ENCODE data around the gene DUSP15. TPM values are rescaled to one million over a fixed set of nuclear protein-coding genes. Genes with fewer than 3 reads are reported as not detected.

The DUSP15 gene
- total RNA-seq, 4 donors from 2014 or later, result 31.8 to 61.3 (median 44.6) TPM

DNA sequence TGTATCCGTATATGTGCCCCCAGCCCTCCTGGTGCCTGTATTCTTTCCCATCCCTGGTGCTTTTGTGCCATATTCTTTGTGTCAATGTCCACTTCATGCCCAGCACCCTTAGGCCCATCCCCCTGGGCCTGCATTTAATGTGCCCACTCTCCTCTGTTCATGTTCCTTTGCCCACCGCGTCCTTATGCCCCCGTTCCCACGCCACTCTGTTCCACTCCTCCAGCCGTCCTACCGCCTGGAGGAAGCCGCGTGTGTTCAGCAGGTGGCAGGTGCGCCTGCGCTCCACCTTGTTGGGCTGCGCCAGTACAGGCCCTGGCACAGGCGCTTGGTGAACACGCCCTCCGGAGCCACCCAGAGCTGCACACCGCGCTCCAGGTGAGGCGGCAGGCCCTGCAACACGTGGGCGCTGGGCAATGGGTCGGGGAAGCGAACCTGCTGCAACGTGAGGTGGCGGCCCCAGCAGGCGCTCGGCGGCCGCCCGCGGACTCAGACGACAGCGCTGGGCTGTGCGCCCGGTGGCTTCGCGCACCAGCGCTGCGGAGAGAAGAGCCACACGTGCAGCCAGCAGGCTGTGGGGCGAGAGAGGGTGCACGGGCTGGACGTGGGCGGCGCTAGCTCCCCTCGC, 20.9 kb downstream of the DUSP15 start:
- Histone ChIP-seq H3K27ac (no peak overlapping the region), H3K36me3 (no peaks in the 10 kb centered on the region), H3K4me1 (peaks cover 0 to 25% (median 3%) of the 10 kb centered on the region in 4 donors), H3K4me3 (no peak overlapping the region), H3K27me3 (peaks cover 0 to 23% of the 10 kb centered on the region in 2 donors), H3K9me3 (no peaks in the 10 kb centered on the region)
- no peak for DNase-seq (ENCODE audit: low spot score in 2 of 2)
- WGBS, 2 donors, result 44 to 46% methylated on average over 24 to 43 of the region's 45 CpGs
- no peak for TF ChIP-seq POLR2A (IDR thresholded peaks at IDR 0.05)
- TF ChIP-seq, protein P1, sequence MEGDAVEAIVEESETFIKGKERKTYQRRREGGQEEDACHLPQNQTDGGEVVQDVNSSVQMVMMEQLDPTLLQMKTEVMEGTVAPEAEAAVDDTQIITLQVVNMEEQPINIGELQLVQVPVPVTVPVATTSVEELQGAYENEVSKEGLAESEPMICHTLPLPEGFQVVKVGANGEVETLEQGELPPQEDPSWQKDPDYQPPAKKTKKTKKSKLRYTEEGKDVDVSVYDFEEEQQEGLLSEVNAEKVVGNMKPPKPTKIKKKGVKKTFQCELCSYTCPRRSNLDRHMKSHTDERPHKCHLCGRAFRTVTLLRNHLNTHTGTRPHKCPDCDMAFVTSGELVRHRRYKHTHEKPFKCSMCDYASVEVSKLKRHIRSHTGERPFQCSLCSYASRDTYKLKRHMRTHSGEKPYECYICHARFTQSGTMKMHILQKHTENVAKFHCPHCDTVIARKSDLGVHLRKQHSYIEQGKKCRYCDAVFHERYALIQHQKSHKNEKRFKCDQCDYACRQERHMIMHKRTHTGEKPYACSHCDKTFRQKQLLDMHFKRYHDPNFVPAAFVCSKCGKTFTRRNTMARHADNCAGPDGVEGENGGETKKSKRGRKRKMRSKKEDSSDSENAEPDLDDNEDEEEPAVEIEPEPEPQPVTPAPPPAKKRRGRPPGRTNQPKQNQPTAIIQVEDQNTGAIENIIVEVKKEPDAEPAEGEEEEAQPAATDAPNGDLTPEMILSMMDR (IDR thresholded peaks at IDR 0.05), result no peak
- TF ChIP-seq EP300 (IDR thresholded peaks at IDR 0.05), result no peak

DNA sequence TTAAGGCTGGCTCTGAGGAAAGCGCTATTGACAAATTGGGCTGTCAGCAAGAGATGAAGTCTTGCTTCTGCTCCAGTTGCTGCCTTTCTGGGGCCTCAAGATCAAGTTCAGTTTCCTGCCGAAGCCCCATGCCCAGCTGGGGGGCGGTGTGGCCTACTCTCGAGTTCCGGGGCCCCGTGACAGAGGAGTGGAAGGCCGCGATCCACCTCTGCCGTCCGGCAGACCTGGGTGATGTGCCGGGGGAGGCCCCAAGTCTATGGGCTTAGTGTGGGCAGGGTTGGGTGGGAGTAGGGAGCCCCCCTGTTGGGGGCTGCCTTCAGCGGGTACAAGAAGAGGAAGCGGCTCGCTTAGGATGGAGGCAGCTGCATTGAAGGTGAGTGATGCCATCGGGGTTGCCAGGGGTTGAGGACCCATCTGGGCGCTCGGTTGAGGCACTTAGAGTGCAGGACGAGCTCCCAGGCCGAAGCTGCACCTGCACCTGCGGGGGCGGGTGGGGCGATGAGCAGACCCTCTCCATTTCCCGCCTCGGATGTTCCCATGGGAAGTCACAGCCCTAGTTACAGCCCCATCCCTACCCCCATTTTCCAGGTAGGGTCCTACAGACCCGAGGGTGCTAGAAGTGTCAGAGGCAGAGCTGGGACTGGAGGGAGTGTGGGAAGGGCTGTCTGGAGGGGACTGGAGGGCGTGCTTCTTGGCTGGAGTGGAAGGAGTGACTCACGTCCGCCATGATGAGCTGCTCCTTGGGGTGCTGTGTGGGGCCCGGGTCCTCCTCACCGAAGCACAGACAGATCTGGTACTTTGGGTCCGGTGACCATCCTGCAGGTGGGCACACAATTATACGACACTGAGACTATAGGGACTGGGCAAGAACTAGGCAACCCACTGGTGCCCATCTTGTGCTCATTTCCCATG, 22.0 kb downstream of the DUSP15 start:
- TF ChIP-seq EP300 (IDR thresholded peaks at IDR 0.05) (no peak), POLR2A (IDR thresholded peaks at IDR 0.05) (no peak)
- TF ChIP-seq, protein P1 (IDR thresholded peaks at IDR 0.05), result no peak
- Histone ChIP-seq H3K36me3 (no peaks in the 10 kb centered on the region), H3K27ac (no peak overlapping the region), H3K4me1 (peaks cover 0 to 31% (median 4%) of the 10 kb centered on the region in 4 donors), H3K9me3 (no peaks in the 10 kb centered on the region), H3K27me3 (peaks cover 0 to 23% of the 10 kb centered on the region in 2 donors), H3K4me3 (no peak overlapping the region)
- DNase-seq (ENCODE audit: low spot score in 2 of 2), result no peak
- 86 to 88% methylated on average over 32 of the region's 32 CpGs for WGBS, 2 donors

DNA sequence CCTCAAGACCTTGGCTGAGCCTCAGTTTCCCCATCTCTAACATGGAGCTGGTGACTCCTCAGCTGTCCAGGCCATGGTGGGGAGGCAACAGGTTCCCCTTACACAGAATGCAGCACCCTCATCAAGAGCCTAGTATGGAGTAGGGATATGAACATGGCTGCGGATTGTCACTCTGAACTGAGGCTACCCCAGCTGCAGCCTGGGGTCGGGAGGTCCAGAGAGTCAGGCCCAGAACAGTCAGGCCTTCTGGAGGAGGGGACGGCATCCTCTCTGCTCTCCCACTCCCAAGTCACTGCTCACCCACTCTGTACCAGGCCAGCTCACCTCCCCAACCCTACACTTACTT, 23.6 kb downstream of the DUSP15 start:
- 68 to 77% methylated on average over 3 of the region's 3 CpGs for WGBS, 2 donors
- no peak overlapping the region for H3K27ac ChIP-seq

DNA sequence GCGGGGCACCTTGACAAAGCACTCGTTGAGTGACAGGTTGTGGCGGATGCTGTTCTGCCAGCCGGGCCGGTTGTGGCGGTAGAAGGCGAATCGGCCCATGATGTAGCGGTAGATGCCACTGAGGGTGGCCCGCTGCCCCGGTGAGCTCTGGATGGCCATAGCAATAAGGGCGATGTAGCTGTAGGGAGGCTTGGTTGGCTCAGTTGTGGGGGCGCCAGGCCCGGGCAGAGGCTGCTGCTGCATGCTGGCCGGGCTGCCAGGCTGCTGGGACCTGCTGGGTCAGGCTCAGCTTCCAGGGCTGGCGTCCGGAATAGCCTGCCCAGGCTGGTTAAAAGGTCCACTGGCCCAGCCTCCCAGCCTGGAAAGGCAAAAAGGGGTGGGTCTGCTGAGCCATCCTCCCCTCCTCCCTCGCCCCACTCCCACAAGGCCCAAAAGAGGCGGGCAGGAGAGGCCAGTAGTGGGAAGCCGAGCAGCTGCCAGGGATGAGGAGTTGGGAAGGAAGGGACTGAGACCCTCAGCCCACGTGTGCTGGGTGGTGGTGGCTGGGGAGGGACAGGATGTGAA, 24.9 kb downstream of the DUSP15 start, which contains the start of gene FOXS1:
FOXS1 (minus strand) TSS at position 305 of the 564 bp plus-strand sequence; CDS start at position 243, 62 bp downstream.
- Histone ChIP-seq H3K36me3 (no peaks in the 10 kb centered on the region), H3K4me3 (peak within 1 kb of the TSS; percentile 21 to 54 (median 32)), H3K4me1 (peaks cover 0 to 54% (median 12%) of the 10 kb centered on the region in 4 donors), H3K27ac (peak within 1 kb of the TSS in 3 of 4 donors; percentile 56 to 82 (median 73)), H3K9me3 (no peaks in the 10 kb centered on the region), H3K27me3 (peaks cover 0 to 10% of the 10 kb centered on the region in 2 donors)
- TF ChIP-seq POLR2A (IDR thresholded peaks at IDR 0.05) (peak; percentile 33 to 65), EP300 (IDR thresholded peaks at IDR 0.05) (peak in 1 of 2 donors; percentile 62)
- TF ChIP-seq, protein P1 (IDR thresholded peaks at IDR 0.05), result peak in 1 of 5 experiments; percentile 19
- DNase-seq (ENCODE audit: low spot score in 2 of 2), result peak; percentile 56 to 68
- WGBS, 2 donors, result 48 to 53% methylated on average over 14 to 16 of the region's 21 CpGs

More for the DNA sequence above, 23.6 kb downstream of the DUSP15 start:
- Histone ChIP-seq H3K9me3 (no peaks in the 10 kb centered on the region), H3K4me3 (no peak overlapping the region), H3K4me1 (peaks cover 0 to 40% (median 10%) of the 10 kb centered on the region in 4 donors), H3K36me3 (no peaks in the 10 kb centered on the region), H3K27me3 (peaks cover 0 to 23% of the 10 kb centered on the region in 2 donors)
- DNase-seq (ENCODE audit: low spot score in 2 of 2), result no peak
- no peak for TF ChIP-seq POLR2A (IDR thresholded peaks at IDR 0.05)
- TF ChIP-seq, protein P1 (IDR thresholded peaks at IDR 0.05), result no peak
- no peak for TF ChIP-seq EP300 (IDR thresholded peaks at IDR 0.05)
